ENCODE data around the gene ITGA8.

Gene ITGA8

GRCh38 chr10:15718694-15719048 is 1.1 kb downstream of the ITGA8 start:
- TF ChIP-seq, protein P1, sequence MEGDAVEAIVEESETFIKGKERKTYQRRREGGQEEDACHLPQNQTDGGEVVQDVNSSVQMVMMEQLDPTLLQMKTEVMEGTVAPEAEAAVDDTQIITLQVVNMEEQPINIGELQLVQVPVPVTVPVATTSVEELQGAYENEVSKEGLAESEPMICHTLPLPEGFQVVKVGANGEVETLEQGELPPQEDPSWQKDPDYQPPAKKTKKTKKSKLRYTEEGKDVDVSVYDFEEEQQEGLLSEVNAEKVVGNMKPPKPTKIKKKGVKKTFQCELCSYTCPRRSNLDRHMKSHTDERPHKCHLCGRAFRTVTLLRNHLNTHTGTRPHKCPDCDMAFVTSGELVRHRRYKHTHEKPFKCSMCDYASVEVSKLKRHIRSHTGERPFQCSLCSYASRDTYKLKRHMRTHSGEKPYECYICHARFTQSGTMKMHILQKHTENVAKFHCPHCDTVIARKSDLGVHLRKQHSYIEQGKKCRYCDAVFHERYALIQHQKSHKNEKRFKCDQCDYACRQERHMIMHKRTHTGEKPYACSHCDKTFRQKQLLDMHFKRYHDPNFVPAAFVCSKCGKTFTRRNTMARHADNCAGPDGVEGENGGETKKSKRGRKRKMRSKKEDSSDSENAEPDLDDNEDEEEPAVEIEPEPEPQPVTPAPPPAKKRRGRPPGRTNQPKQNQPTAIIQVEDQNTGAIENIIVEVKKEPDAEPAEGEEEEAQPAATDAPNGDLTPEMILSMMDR (IDR thresholded peaks at IDR 0.05), result no peak

GRCh38 chr10:15715619-15716227 is 4.0 kb downstream of the ITGA8 start:
- TF ChIP-seq, protein P1 (IDR thresholded peaks at IDR 0.05), result peak; percentile 70

GRCh38 chr10:15714847-15715246 is 4.9 kb downstream of the ITGA8 start:
- TF ChIP-seq, protein P1 (IDR thresholded peaks at IDR 0.05), result no peak

DNA sequence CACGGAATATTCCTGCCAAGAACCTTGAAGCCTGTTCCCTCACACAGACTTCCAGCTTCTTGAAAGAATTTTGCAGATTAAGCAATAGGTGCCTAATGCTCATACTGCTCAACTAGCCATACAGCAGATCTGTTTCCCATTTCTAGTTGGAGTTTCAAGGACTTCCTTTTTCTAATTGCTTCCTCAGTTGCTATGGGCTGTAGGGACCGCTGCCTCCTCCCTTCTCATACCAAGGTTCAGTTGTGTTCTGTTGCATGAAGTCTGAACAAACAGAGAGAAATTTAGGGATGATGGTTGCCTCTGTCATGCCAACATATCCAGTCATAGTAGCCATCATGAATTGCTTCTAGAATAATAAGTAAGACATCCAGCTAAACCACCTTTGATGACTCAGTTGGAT is 6.8 kb downstream of the ITGA8 start:
- TF ChIP-seq, protein P1 (IDR thresholded peaks at IDR 0.05), result no peak

- TF ChIP-seq, protein P1 (IDR thresholded peaks at IDR 0.05), result no peak
Measured at GRCh38 chr10:15710455-15710854, 9.3 kb downstream of the ITGA8 start.

- TF ChIP-seq, protein P1 (IDR thresholded peaks at IDR 0.05), result no peak
Measured at GRCh38 chr10:15705298-15705697, 14.4 kb downstream of the ITGA8 start.

DNA sequence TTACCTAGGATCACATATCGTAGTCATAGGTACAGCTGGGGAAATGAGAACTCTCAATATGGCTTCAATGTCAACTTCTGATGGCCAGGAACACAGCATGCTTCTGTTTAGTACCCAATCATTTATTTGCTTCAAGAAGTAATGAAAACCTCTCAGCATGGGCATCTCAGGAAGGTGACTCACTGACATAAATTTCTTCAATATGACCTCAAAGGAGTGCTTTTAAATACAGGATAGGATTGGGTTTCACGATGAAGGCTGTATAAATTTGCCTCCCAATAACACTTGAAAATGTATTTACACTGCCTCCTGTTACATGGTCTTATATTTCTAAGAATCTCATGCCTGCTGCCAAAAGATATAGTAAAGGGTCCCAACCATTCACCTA is 15.1 kb downstream of the ITGA8 start:
- TF ChIP-seq, protein P1 (IDR thresholded peaks at IDR 0.05), result no peak
